ENCODE results near the gene P2RX7. TPM values are rescaled to one million over a fixed set of nuclear protein-coding genes. Genes with fewer than 3 reads are reported as not detected.

P2RX7 gene
- total RNA-seq, 2 donors from 2014 or later, result 0.62 to 1.7 TPM

DNA sequence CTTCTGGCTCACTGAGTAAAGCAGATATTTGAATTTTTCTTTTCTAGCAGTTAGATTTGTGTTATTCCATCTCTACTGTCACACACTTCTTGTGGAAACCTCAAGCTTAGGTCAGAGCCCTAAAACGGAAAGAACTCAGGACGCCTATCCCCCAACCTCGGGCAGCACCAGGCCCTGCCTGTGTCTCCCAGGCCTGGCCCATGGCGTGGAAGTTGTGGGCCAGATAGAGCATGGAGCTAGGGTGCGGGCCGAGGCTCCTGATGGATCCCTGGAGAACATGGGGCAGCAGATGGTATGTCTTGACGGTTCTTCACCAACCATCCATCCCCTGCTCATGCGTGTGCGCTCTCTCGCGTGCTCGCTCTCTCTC lies 97.8 kb downstream of the P2RX7 start:
- intact Hi-C loops (cut with DNase I), result no loop called here
- Histone ChIP-seq H3K9me3 (no peaks in the 10 kb centered on the region), H3K36me3 (peaks cover 12% of the 10 kb centered on the region), H3K27ac (no peak overlapping the region), H3K27me3 (no peaks in the 10 kb centered on the region), H3K9ac (ENCODE audit: low read depth in 2 of 2, low read length in 2 of 2) (no peak overlapping the region), H3K4me3 (no peak overlapping the region), H3K4me1 (no peaks in the 10 kb centered on the region)
- TF ChIP-seq, protein P1, sequence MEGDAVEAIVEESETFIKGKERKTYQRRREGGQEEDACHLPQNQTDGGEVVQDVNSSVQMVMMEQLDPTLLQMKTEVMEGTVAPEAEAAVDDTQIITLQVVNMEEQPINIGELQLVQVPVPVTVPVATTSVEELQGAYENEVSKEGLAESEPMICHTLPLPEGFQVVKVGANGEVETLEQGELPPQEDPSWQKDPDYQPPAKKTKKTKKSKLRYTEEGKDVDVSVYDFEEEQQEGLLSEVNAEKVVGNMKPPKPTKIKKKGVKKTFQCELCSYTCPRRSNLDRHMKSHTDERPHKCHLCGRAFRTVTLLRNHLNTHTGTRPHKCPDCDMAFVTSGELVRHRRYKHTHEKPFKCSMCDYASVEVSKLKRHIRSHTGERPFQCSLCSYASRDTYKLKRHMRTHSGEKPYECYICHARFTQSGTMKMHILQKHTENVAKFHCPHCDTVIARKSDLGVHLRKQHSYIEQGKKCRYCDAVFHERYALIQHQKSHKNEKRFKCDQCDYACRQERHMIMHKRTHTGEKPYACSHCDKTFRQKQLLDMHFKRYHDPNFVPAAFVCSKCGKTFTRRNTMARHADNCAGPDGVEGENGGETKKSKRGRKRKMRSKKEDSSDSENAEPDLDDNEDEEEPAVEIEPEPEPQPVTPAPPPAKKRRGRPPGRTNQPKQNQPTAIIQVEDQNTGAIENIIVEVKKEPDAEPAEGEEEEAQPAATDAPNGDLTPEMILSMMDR (IDR thresholded peaks at IDR 0.05), result no peak
- no peak for DNase-seq

DNA sequence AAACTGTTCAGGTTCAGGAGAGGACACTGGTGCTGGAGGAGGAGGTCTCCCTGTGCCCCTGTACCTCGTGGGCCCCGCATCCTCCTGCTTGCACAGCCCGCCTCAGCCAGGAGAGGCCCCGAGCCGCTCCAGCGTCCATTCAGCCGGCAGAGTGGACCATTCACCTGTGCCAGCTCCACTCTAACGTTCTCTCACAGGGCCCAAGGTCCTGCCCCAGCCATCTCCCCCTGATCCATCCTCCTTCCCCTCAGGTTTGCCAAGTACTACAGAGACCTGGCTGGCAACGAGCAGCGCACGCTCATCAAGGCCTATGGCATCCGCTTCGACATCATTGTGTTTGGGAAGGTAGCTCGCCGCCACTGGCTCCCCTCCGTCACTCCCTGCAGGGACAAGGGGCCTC lies 99.5 kb downstream of the P2RX7 start:
- no peaks in the 10 kb centered on the region for H3K9me3 ChIP-seq
- no peaks in the 10 kb centered on the region for H3K27me3 ChIP-seq
- no peak overlapping the region for H3K4me3 ChIP-seq
- H3K4me1 ChIP-seq, result no peaks in the 10 kb centered on the region
- intact Hi-C loops (cut with DNase I), result no loop called here
- TF ChIP-seq, protein P1 (IDR thresholded peaks at IDR 0.05), result no peak
- no peak overlapping the region for H3K9ac ChIP-seq (ENCODE audit: low read depth in 2 of 2, low read length in 2 of 2)
- H3K36me3 ChIP-seq, result peaks cover 12% of the 10 kb centered on the region
- no peak overlapping the region for H3K27ac ChIP-seq
- DNase-seq, result no peak

DNA sequence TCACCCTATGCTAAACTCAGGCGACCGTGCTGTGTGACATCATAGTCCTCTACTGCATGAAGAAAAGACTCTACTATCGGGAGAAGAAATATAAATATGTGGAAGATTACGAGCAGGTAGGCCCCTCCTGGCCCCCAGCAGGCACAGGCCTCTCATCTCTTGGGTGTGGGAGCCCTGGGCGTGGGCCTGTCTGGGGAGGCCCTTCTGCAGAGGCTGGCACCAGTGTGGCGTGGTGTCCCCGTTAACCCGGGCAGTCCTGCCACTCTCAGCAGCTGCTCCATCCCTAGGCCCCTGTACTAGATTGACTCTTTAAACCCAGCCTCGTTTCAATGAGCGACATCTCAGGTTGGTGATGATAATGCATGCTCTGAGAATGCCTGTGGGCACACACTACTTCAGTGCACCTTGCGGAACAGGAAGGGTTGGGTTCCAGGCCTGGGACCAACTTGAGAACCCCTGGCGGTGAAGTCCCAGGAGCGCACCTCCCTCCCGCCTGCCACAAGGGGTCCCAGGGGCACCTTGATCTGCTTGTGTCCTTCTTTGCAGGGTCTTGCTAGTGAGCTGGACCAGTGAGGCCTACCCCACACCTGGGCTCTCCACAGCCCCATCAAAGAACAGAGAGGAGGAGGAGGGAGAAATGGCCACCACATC lies 100.4 kb downstream of the P2RX7 start:
- DNase-seq, result no peak
- Histone ChIP-seq H3K36me3 (peaks cover 12% of the 10 kb centered on the region), H3K27ac (no peak overlapping the region)

DNA sequence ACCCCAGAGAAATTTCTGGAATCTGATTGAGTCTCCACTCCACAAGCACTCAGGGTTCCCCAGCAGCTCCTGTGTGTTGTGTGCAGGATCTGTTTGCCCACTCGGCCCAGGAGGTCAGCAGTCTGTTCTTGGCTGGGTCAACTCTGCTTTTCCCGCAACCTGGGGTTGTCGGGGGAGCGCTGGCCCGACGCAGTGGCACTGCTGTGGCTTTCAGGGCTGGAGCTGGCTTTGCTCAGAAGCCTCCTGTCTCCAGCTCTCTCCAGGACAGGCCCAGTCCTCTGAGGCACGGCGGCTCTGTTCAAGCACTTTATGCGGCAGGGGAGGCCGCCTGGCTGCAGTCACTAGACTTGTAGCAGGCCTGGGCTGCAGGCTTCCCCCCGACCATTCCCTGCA lies 100.9 kb downstream of the P2RX7 start:
- H3K9me3 ChIP-seq, result no peaks in the 10 kb centered on the region
- no peak for DNase-seq
- H3K4me3 ChIP-seq, result no peak overlapping the region
- H3K4me1 ChIP-seq, result no peaks in the 10 kb centered on the region
- H3K9ac ChIP-seq (ENCODE audit: low read depth in 2 of 2, low read length in 2 of 2), result no peak overlapping the region
- H3K27me3 ChIP-seq, result no peaks in the 10 kb centered on the region
- peaks cover 12% of the 10 kb centered on the region for H3K36me3 ChIP-seq
- H3K27ac ChIP-seq, result no peak overlapping the region
- intact Hi-C loops (cut with DNase I), result no loop called here
- TF ChIP-seq, protein P1 (IDR thresholded peaks at IDR 0.05), result no peak

More for the DNA sequence above, 100.4 kb downstream of the P2RX7 start:
- no peaks in the 10 kb centered on the region for H3K27me3 ChIP-seq
- H3K9me3 ChIP-seq, result no peaks in the 10 kb centered on the region
- no peaks in the 10 kb centered on the region for H3K4me1 ChIP-seq
- intact Hi-C loops (cut with DNase I), result no loop called here
- TF ChIP-seq, protein P1 (IDR thresholded peaks at IDR 0.05), result no peak
- no peak overlapping the region for H3K4me3 ChIP-seq
- H3K9ac ChIP-seq (ENCODE audit: low read depth in 2 of 2, low read length in 2 of 2), result no peak overlapping the region

DNA sequence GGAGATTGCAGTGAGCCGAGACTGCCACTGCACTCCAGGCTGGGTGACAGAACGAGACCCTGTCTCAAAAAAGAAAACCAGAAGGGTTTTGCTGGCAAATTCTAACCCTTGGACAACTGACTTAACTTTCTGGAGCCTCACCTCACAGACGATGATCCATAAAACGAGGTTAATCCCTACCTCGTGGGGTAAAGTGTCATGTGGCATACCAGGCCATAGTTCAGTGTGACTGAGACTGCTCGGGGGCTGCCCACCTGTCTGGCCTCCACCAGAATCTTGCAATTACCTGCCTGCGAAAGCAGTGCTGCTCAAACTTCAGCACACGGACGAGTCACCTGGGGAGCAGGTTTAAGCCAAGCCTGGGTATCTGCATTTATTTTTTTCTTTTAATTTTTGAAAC lies 104.1 kb downstream of the P2RX7 start:
- no peak overlapping the region for H3K9ac ChIP-seq (ENCODE audit: low read depth in 2 of 2, low read length in 2 of 2)
- no peaks in the 10 kb centered on the region for H3K4me1 ChIP-seq
- intact Hi-C loops (cut with DNase I), result no loop called here
- no peaks in the 10 kb centered on the region for H3K9me3 ChIP-seq
- TF ChIP-seq, protein P1 (IDR thresholded peaks at IDR 0.05), result no peak
- no peak for DNase-seq
- no peak overlapping the region for H3K4me3 ChIP-seq
- peaks cover 12% of the 10 kb centered on the region for H3K36me3 ChIP-seq
- H3K27me3 ChIP-seq, result no peaks in the 10 kb centered on the region
- no peak overlapping the region for H3K27ac ChIP-seq

All from colonic mucosa (tissue), 4 donors.